ENCODE results near the gene NR0B2. TPM values are rescaled to one million over a fixed set of nuclear protein-coding genes. Genes with fewer than 3 reads are reported as not detected.

The NR0B2 gene
- polyA plus RNA-seq, 1 experiment: not detected

DNA sequence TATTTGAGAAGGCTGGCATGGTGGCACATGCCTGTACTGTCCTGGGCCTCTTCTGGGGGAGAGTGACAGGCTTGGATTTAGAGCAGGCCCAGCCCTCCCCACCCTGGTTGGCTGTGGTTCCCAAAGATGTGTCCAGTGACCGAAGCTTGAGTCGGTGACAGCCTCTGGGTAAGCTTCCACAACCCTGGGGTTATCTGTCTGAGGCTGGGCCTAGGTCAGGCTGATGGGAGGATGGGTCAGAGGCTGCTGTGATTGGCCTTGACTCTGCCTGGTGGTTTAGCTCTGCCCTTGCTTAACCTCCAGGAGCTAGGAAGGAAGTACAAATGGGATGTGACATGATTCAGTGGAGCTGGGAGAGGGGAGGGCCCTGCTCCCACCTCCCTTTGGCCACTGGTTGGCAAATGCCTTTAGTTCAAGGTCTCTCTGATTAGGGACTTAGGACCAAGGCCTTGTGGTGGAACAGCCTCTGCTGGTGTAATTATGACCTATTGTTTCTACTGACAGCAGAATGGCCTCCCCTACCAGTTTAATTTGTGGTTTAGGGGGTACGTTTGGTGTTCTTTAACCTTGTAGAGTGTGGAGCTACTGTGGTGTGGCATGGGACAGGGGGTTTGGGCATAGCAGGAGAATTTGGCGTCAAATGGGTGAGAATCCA lies 24.4 kb upstream of the NR0B2 start:
- ChIA-PET CTCF (no interaction called here), POLR2A (interaction anchor here (0.6 kb wide), 1 partner anchor 361 kb away, joined by 3 read pairs; no protein-coding TSS in a partner anchor)
- H3K36me3 ChIP-seq (ENCODE audit: control insufficient read depth, insufficient read depth, low read length): peaks cover 17% of the 10 kb centered on the region
- TF ChIP-seq CTCF (IDR thresholded peaks at IDR 0.05; ENCODE audit: insufficient read depth, low read depth, low read length): no peak
- H3K4me3 ChIP-seq (ENCODE audit: low read depth, low read length): no peak overlapping the region
- no peak for DNase-seq (ENCODE audit: low read depth)
- no peaks in the 10 kb centered on the region for H3K27me3 ChIP-seq (ENCODE audit: control insufficient read depth, insufficient read depth, low read length)

DNA sequence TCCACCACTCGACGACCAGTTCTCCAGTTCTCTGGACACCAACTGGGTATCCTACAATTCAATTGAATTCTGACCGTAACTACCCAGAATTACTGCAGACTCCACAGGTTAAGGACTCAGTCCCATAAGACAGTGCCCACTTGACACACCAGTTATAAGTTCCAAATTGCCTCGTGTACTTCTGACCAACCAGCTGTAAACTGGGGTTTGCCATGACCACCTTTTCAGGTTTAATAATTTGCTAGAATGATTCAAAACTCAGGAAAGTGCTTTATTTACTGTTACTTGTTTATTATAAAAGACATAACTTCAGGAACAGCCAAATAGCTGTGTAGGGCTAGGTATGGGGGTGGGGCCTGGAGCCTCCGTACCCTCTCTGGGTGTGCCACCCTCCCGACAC lies 23.0 kb upstream of the NR0B2 start:
- no peak overlapping the region for H3K4me3 ChIP-seq (ENCODE audit: low read depth, low read length)
- peaks cover 8% of the 10 kb centered on the region for H3K36me3 ChIP-seq (ENCODE audit: control insufficient read depth, insufficient read depth, low read length)
- H3K27me3 ChIP-seq (ENCODE audit: control insufficient read depth, insufficient read depth, low read length): no peaks in the 10 kb centered on the region
- TF ChIP-seq CTCF (IDR thresholded peaks at IDR 0.05; ENCODE audit: insufficient read depth, low read depth, low read length): no peak
- ChIA-PET CTCF (no interaction called here), POLR2A (no interaction called here)
- no peak for DNase-seq (ENCODE audit: low read depth)

- peaks cover 5% of the 10 kb centered on the region for H3K36me3 ChIP-seq (ENCODE audit: control insufficient read depth, insufficient read depth, low read length)
- TF ChIP-seq CTCF (IDR thresholded peaks at IDR 0.05; ENCODE audit: insufficient read depth, low read depth, low read length): no peak
- no peak for DNase-seq (ENCODE audit: low read depth)
- ChIA-PET CTCF (no interaction called here), POLR2A (no interaction called here)
- no peak overlapping the region for H3K4me3 ChIP-seq (ENCODE audit: low read depth, low read length)
- H3K27me3 ChIP-seq (ENCODE audit: control insufficient read depth, insufficient read depth, low read length): no peaks in the 10 kb centered on the region
Measured at GRCh38 chr1:26932531-26932930, 18.8 kb upstream of the NR0B2 start.

DNA sequence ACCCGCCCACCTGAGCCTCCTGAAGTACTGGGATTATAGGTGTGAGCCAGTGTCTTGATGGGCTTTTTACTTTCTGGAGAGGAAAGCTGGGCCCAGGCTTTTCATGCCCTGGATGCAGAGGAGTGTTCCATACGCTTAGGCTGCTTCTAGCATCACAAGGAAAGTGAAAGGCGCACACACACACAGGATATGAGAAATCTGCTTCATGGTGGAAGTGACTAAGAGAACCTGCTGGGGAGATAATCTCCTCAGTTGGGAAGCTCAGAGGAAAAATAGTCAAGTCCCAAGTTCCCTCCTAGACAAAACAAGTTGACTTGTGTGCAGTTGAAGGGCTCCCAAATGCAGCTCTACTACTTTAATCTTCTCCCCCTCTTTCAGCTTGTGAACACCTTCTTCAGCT lies 9.9 kb upstream of the NR0B2 start:
- TF ChIP-seq CTCF (IDR thresholded peaks at IDR 0.05; ENCODE audit: insufficient read depth, low read depth, low read length): no peak
- ChIA-PET POLR2A (no interaction called here), CTCF (interaction anchor here (0.7 kb wide), 1 partner anchor 264 kb away, joined by 3 read pairs; no protein-coding TSS in a partner anchor)
- Histone ChIP-seq H3K4me3 (ENCODE audit: low read depth, low read length) (no peak overlapping the region), H3K27me3 (ENCODE audit: control insufficient read depth, insufficient read depth, low read length) (no peaks in the 10 kb centered on the region), H3K36me3 (ENCODE audit: control insufficient read depth, insufficient read depth, low read length) (peaks cover 4% of the 10 kb centered on the region)
- no peak for DNase-seq (ENCODE audit: low read depth)

- H3K4me3 ChIP-seq (ENCODE audit: low read depth, low read length): peak overlapping the region; percentile 100
- POLR2A ChIA-PET: no interaction called here
- CTCF ChIA-PET: no interaction called here
- no peak for DNase-seq (ENCODE audit: low read depth)
- TF ChIP-seq CTCF (IDR thresholded peaks at IDR 0.05; ENCODE audit: insufficient read depth, low read depth, low read length): no peak
- no peaks in the 10 kb centered on the region for H3K27me3 ChIP-seq (ENCODE audit: control insufficient read depth, insufficient read depth, low read length)
- H3K36me3 ChIP-seq (ENCODE audit: control insufficient read depth, insufficient read depth, low read length): peaks cover 4% of the 10 kb centered on the region
Measured at GRCh38 chr1:26922901-26923300, 9.1 kb upstream of the NR0B2 start.

Measured in BJ (cell line).